Right renal cortex interstitium (tissue), 3 donors: ENCODE results near the gene TAS2R30. TPM values are rescaled to one million over a fixed set of nuclear protein-coding genes. Genes with fewer than 3 reads are reported as not detected.
"Not testable (repeated sequence)": the region's sequence is repeated elsewhere in the genome, so short reads cannot be mapped to it uniquely, and the experiment has no call there.

ENCODE experiments used
- DNase-seq, 3 donors: peaks; one replicate each; pipeline ENCODE4 v3.0.0-alpha.2; 2013; ENCODE audit warnings: low read depth in 3 of 3, low spot score in 2 of 3
- polyA plus RNA-seq, 3 donors: library from polyadenylated mRNA; unstranded; fragments of 120-200 nt; gene quantifications; one replicate each; pipeline ENCODE4 v1.2.1, GENCODE V29; 2013; ENCODE audit not compliant: insufficient read length in 3 of 3

TAS2R30 gene
- polyA plus RNA-seq, 3 donors, result 0.15 to 0.27 (median 0.21) TPM

GRCh38 chr12:11130999-11131398 is 3.4 kb downstream of the TAS2R30 start:
- no peak for DNase-seq

DNA sequence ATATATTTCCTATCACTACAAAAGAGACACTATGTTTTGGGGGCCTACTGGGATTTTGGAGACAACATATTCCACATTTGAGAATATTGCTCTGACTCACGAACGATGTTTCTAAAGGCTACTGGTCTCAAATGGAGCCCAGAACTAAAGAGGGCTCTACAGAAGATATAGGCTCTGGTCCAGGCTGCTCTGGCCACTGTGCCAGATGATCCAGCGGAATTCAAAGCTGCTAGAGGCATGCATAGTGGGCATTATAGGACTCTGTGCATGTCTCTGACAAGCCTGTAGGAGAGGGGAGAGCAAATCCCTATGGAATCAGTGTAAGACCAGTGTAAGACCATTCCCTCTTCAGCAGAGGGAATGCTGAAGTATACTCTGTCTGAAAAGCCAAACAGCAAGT is 4.1 kb downstream of the TAS2R30 start:
- no peak for DNase-seq

GRCh38 chr12:11114130-11114529 is 20.3 kb downstream of the TAS2R30 start:
- not testable (repeated sequence) for DNase-seq

GRCh38 chr12:11111213-11111612 is 23.2 kb downstream of the TAS2R30 start:
- DNase-seq, result not testable (repeated sequence)

- DNase-seq, result no peak
Observed at GRCh38 chr12:11108862-11109261, 25.6 kb downstream of the TAS2R30 start.

- no peak for DNase-seq
Observed at GRCh38 chr12:11107719-11108118, 26.7 kb downstream of the TAS2R30 start.

- no peak for DNase-seq
Observed at GRCh38 chr12:11106288-11106687, 28.2 kb downstream of the TAS2R30 start.

GRCh38 chr12:11105546-11105945 is 28.9 kb downstream of the TAS2R30 start:
- DNase-seq, result no peak

DNA sequence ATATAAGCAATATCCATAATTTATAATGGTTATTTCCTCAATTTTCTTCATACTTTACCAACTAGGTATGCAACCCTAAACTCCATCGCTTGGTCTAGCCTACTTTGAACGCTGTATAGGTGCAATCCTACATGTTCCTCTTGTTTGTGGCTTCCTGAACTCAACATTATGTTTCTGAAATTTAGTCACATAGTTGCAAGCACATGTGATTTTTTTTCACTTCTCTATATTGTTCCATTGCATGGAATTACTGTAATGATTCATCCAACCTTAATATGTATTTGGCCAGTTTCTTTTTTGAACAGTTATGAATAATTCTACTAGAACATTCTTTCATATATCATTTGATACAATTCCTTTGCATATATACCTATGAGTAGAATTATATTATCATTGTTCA is 39.5 kb downstream of the TAS2R30 start:
- not testable (repeated sequence) for DNase-seq

- DNase-seq, result no peak
Observed at GRCh38 chr12:11092128-11092527, 42.3 kb downstream of the TAS2R30 start, which contains the start of gene TAS2R43. Gene TAS2R43 (minus strand): TSS chr12:11092313. CDS start chr12:11092229, 84 bp downstream.

- DNase-seq, result no peak
Observed at GRCh38 chr12:11089246-11089645, 45.2 kb downstream of the TAS2R30 start.

GRCh38 chr12:11085419-11085818 is 49.0 kb downstream of the TAS2R30 start:
- no peak for DNase-seq

Other genes starting within 250 kb of the TAS2R30 start
- under 1 TPM in 2 of 3 donors, not detected in 1; 0.10 TPM for gene TAS2R13, start 225.1 kb downstream of the TAS2R30 start, polyA plus RNA-seq
- gene PRH2, start 205.4 kb downstream of the TAS2R30 start, polyA plus RNA-seq, result under 1 TPM; 0.28 to 0.64 (median 0.48) TPM
- gene TAS2R14, start 195.4 kb downstream of the TAS2R30 start, polyA plus RNA-seq, result 1 to 10 TPM; 2.3 to 3.1 (median 2.9) TPM
- not detected for gene TAS2R50, start 147.7 kb downstream of the TAS2R30 start, polyA plus RNA-seq
- gene TAS2R20, start 136.3 kb downstream of the TAS2R30 start, polyA plus RNA-seq, result 1 to 10 TPM in 2 of 3 donors, under 1 TPM in 1; 0.89 to 1.2 (median 1.1) TPM
- 1 to 10 TPM in 2 of 3 donors, under 1 TPM in 1; 0.94 to 1.8 (median 1.2) TPM for gene TAS2R19, start 112.0 kb downstream of the TAS2R30 start, polyA plus RNA-seq
- 1 to 10 TPM; 1.0 to 2.1 (median 1.1) TPM for gene TAS2R31, start 103.2 kb downstream of the TAS2R30 start, polyA plus RNA-seq
- gene TAS2R46, start 72.3 kb downstream of the TAS2R30 start, polyA plus RNA-seq, result not detected
- gene TAS2R43, start 42.3 kb downstream of the TAS2R30 start, polyA plus RNA-seq, result under 1 TPM in 2 of 3 donors, not detected in 1; 0.21 to 0.36 TPM
- 10 to 100 TPM; 19.1 to 19.3 (median 19.2) TPM for gene SMIM10L1, start 36.5 kb upstream of the TAS2R30 start, polyA plus RNA-seq
- gene TAS2R42, start 52.3 kb upstream of the TAS2R30 start, polyA plus RNA-seq, result not detected
- gene PRB3, start 135.1 kb upstream of the TAS2R30 start, polyA plus RNA-seq, result not detected
- gene PRB4, start 175.8 kb upstream of the TAS2R30 start, polyA plus RNA-seq, result not detected